HK-2 (cell line): ENCODE measurements around the gene CHD1.
"Not testable (repeated sequence)": the region's sequence is repeated elsewhere in the genome, so short reads cannot be mapped to it uniquely, and the experiment has no call there.

ENCODE experiments used
- DNase-seq: peaks from one replicate; pipeline ENCODE4 v3.0.0-alpha.2; 2018; ENCODE audit not compliant: unreplicated experiment

Gene CHD1

GRCh38 chr5:98928873-98929709 is at the start of gene CHD1:
Gene CHD1 (minus strand): TSS chr5:98929007. CDS start chr5:98926386, 2,621 bp downstream.
- DNase-seq, result peak; percentile 91

GRCh38 chr5:98978528-98978927 is 49.7 kb upstream of the CHD1 start:
- DNase-seq, result no peak

- no peak for DNase-seq
Measured at GRCh38 chr5:98977723-98978122, 48.9 kb upstream of the CHD1 start.

- no peak for DNase-seq
Measured at GRCh38 chr5:98975682-98976407, 47.0 kb upstream of the CHD1 start.

- no peak for DNase-seq
Measured at GRCh38 chr5:98975223-98975622, 46.4 kb upstream of the CHD1 start.

GRCh38 chr5:98969400-98969799 is 40.6 kb upstream of the CHD1 start:
- no peak for DNase-seq

- no peak for DNase-seq
Measured at GRCh38 chr5:98968056-98968564, 39.3 kb upstream of the CHD1 start.

- DNase-seq, result no peak
Measured at GRCh38 chr5:98965226-98965625, 36.4 kb upstream of the CHD1 start.

- DNase-seq, result no peak
Measured at GRCh38 chr5:98964621-98965020, 35.8 kb upstream of the CHD1 start.

GRCh38 chr5:98963019-98963418 is 34.2 kb upstream of the CHD1 start:
- no peak for DNase-seq

GRCh38 chr5:98962587-98962986 is 33.8 kb upstream of the CHD1 start:
- DNase-seq, result no peak

- DNase-seq, result no peak
Measured at GRCh38 chr5:98961665-98962344, 33.0 kb upstream of the CHD1 start.

GRCh38 chr5:98957307-98957706 is 28.5 kb upstream of the CHD1 start:
- DNase-seq, result no peak

GRCh38 chr5:98955888-98956287 is 27.1 kb upstream of the CHD1 start:
- not testable (repeated sequence) for DNase-seq

- not testable (repeated sequence) for DNase-seq
Measured at GRCh38 chr5:98955471-98955870, 26.7 kb upstream of the CHD1 start.

GRCh38 chr5:98954392-98955028 is 25.7 kb upstream of the CHD1 start:
- no peak for DNase-seq

GRCh38 chr5:98942847-98943246 is 14.0 kb upstream of the CHD1 start:
- DNase-seq, result no peak

- DNase-seq, result no peak
Measured at GRCh38 chr5:98941131-98941883, 12.5 kb upstream of the CHD1 start.

- DNase-seq, result no peak
Measured at GRCh38 chr5:98940581-98940980, 11.8 kb upstream of the CHD1 start.

GRCh38 chr5:98938464-98938863 is 9.7 kb upstream of the CHD1 start:
- DNase-seq, result no peak
